Body of pancreas (tissue), 4 donors: ENCODE measurements around the gene ADCY9. TPM values are rescaled to one million over a fixed set of nuclear protein-coding genes. Genes with fewer than 3 reads are reported as not detected.

ENCODE experiments used
- ATAC-seq: fragments of 150-250 bp; one replicate; pipeline ENCODE4 v1.9.1; 2016
- DNase-seq, 4 donors: peaks; one replicate each; pipeline ENCODE4 v3.0.0-alpha.2; 2019
- H3K27ac ChIP-seq, 4 donors: fragments of 200-600 bp; sonication (generic); 1 replicate in 3 of 4; 2 replicates in 1 of 4; pipeline versions ENCODE4 v1.5.1 to v1.6.1; 2016 to 2019; ENCODE audit warnings: mild to moderate bottlenecking in 1 of 4, mixed read lengths in 1 of 4, moderate library complexity in 1 of 4
- H3K27me3 ChIP-seq, 2 donors: fragments of 200-600 bp; sonication (generic); one replicate each; pipeline ENCODE4 v1.6.0; 2016; ENCODE audit warnings: mild to moderate bottlenecking in 1 of 2
- H3K36me3 ChIP-seq, 2 donors: fragments of 200-600 bp; sonication (generic); replicated peaks in 1 of 2; 2 replicates each; pipeline ENCODE4 v1.5.1; 2016; ENCODE audit warnings: low read depth in 2 of 2; ENCODE audit not compliant: insufficient read depth in 1 of 2
- H3K4me1 ChIP-seq: fragments of 200-600 bp; sonication (generic); one replicate; pipeline ENCODE4 v1.6.0; 2016
- H3K4me3 ChIP-seq, 2 donors: fragments of 200-600 bp; sonication (generic); 1 replicate in 1 of 2; 2 replicates in 1 of 2; pipeline ENCODE4 v1.5.1; 2016 to 2019
- H3K9me3 ChIP-seq, 3 donors: fragments of 200-600 bp; sonication (generic); 1 replicate in 2 of 3; 2 replicates in 1 of 3; pipeline ENCODE4 v1.5.1; 2016
- POLR2A ChIP-seq, 3 donors: fragments of 450-650 bp; IDR thresholded peaks; one replicate each; pipeline ENCODE4 v1.6.1; 2016; ENCODE audit warnings: antibody characterized with exemption in 3 of 3, mild to moderate bottlenecking in 2 of 3
- WGBS, 2 donors: methylation state at CpG; one replicate each; pipeline ENCODE4 v1.1.5; 2017; 5-methylcytosine and 5-hydroxymethylcytosine counted together
- intact Hi-C: fragments of 100-400 bp; cut with DNase I; formaldehyde crosslinking; loops from one replicate; pipeline ENCODE4 v1.15.1; 2023
- total RNA-seq, 2 donors: library from RNA; depleted of rRNA; stranded (reverse); fragments of >200 nt; gene quantifications; one replicate each; pipeline ENCODE4 v1.1.0, GENCODE V29; 2016
- TF ChIP-seq, protein P1 (sequence below), 7 experiments: fragments of 450-650 bp in 4 of 7; fragments of 200-600 bp in 3 of 7; sonication (generic) in 3 of 7; IDR thresholded peaks; one replicate each; pipeline ENCODE4 v1.5.1; 2016 to 2019; ENCODE audit warnings: antibody characterized with exemption in 7 of 7

Gene ADCY9
- total RNA-seq, 2 donors from 2014 or later = 22.4 to 29.1 TPM

- no peaks in the 10 kb centered on the region for H3K27me3 ChIP-seq
- peaks cover 42% of the 10 kb centered on the region for H3K4me1 ChIP-seq
- DNase-seq = no peak
- WGBS, 2 donors = 59 to 66% methylated on average over 4 to 7 of the region's 7 CpGs
- H3K27ac ChIP-seq = peak overlapping the region; percentile 33 to 89 (median 78)
- no peaks in the 10 kb centered on the region for H3K9me3 ChIP-seq
- intact Hi-C loops = no loop called here
- H3K36me3 ChIP-seq = no peaks in the 10 kb centered on the region
- H3K4me3 ChIP-seq = no peak overlapping the region
- TF ChIP-seq POLR2A (IDR thresholded peaks at IDR 0.05) = no peak
- TF ChIP-seq, protein P1, sequence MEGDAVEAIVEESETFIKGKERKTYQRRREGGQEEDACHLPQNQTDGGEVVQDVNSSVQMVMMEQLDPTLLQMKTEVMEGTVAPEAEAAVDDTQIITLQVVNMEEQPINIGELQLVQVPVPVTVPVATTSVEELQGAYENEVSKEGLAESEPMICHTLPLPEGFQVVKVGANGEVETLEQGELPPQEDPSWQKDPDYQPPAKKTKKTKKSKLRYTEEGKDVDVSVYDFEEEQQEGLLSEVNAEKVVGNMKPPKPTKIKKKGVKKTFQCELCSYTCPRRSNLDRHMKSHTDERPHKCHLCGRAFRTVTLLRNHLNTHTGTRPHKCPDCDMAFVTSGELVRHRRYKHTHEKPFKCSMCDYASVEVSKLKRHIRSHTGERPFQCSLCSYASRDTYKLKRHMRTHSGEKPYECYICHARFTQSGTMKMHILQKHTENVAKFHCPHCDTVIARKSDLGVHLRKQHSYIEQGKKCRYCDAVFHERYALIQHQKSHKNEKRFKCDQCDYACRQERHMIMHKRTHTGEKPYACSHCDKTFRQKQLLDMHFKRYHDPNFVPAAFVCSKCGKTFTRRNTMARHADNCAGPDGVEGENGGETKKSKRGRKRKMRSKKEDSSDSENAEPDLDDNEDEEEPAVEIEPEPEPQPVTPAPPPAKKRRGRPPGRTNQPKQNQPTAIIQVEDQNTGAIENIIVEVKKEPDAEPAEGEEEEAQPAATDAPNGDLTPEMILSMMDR (IDR thresholded peaks at IDR 0.05) = no peak
- ATAC-seq = no peak
These were observed 26.4 kb downstream of the ADCY9 start for GRCh38 chr16:4089811-4090301.

- H3K27me3 ChIP-seq = no peaks in the 10 kb centered on the region
- ATAC-seq (no peak), DNase-seq (no peak)
- H3K36me3 ChIP-seq = no peaks in the 10 kb centered on the region
- TF ChIP-seq POLR2A (IDR thresholded peaks at IDR 0.05) = no peak
- TF ChIP-seq, protein P1 (IDR thresholded peaks at IDR 0.05) = no peak
- H3K9me3 ChIP-seq = no peaks in the 10 kb centered on the region
- 78 to 85% methylated on average over 14 to 15 of the region's 15 CpGs for WGBS, 2 donors
- no peak overlapping the region for H3K4me3 ChIP-seq
- peaks cover 40% of the 10 kb centered on the region for H3K4me1 ChIP-seq
- H3K27ac ChIP-seq = peak overlapping the region in 3 of 4 donors; percentile 69 to 89 (median 87)
- intact Hi-C loops = no loop called here
These were observed 26.9 kb downstream of the ADCY9 start for GRCh38 chr16:4089251-4089810.

DNA sequence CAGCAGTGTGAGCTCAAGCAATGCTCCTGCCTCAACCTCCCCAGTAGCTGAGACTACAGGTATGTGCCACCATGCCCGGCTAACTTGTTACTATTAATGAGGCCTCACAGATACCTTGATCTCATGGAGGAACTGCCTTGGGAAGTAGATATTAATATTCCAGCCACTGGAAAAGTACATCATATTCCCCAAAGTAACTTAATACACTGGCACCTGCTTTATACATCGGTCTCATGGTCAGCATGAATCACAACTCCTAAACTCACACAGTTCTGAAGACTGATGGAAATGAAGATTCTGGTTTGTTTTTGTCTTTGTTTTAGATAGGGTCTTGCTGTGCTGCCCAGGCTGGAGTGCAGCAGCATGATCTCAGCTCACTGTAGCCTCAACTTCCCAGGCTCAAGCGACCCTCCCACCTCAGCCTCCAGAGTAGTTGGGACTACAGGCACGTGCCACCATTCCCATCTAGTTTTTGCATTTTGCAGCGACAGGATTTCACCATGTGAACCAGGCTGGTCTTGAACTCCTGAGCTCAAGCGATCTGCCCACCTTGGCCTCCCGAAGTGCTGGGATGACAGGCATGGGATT, 28.2 kb downstream of the ADCY9 start:
- TF ChIP-seq, protein P1 (IDR thresholded peaks at IDR 0.05) = no peak
- no peak for TF ChIP-seq POLR2A (IDR thresholded peaks at IDR 0.05)
- no peaks in the 10 kb centered on the region for H3K36me3 ChIP-seq
- peaks cover 33% of the 10 kb centered on the region for H3K4me1 ChIP-seq
- no peak overlapping the region for H3K27ac ChIP-seq
- intact Hi-C loops = no loop called here
- ATAC-seq (no peak), DNase-seq (no peak)
- H3K27me3 ChIP-seq = no peaks in the 10 kb centered on the region
- 89 to 98% methylated on average over 6 to 7 of the region's 7 CpGs for WGBS, 2 donors
- no peak overlapping the region for H3K4me3 ChIP-seq
- no peaks in the 10 kb centered on the region for H3K9me3 ChIP-seq

DNA sequence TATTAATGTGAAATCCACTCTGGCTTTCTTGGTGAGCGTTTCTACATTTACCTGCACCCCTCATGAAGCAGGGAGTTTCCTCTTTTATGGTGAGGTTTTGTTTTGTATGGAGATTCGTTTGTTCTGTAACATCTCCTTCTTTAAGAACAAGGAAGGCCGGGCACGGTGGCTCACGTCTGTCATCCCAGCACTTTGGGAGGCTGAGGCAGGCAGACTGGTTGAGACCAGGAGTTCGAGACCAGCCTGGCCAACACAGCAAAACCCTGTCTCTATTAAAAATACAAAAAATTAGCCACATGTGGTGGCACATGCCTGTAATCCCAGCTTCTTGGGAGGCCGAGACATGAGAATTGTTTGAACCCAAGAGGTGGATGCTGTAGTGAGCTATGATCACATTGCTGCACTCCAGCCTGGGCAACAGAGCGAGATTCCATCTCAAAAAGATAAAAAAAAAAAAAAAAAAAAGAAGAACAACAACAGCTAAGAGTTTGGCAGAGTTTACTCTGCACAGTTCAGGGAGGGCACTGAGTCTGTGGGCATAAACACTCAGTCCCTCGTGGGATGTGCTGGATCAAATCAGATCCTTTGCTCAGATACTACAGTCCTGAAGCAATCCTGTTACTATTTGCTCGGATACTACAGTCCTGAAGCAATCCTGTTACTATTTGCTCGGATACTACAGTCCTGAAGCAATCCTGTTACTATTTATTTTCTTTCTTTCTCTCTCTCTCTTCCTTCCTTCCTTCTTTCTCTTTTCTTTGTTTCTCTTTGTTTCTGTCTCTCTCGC, 28.9 kb downstream of the ADCY9 start:
- TF ChIP-seq POLR2A (IDR thresholded peaks at IDR 0.05) = no peak
- TF ChIP-seq, protein P1 (IDR thresholded peaks at IDR 0.05) = no peak
- 75 to 81% methylated on average over 12 of the region's 12 CpGs for WGBS, 2 donors
- DNase-seq = no peak
- H3K9me3 ChIP-seq = no peaks in the 10 kb centered on the region
- H3K36me3 ChIP-seq = no peaks in the 10 kb centered on the region
- H3K4me3 ChIP-seq = no peak overlapping the region
- ATAC-seq = no peak
- H3K4me1 ChIP-seq = peaks cover 28% of the 10 kb centered on the region
- no peak overlapping the region for H3K27ac ChIP-seq
- no peaks in the 10 kb centered on the region for H3K27me3 ChIP-seq
- intact Hi-C loops = no loop called here
